T-helper 9 cell (primary cell): Measurements from ENCODE around the gene GLP1R.

Source experiments
- DNase-seq: peaks from one replicate; pipeline ENCODE4 v3.0.0-alpha.2; 2020
- total RNA-seq, 2 donors: gene quantifications; one replicate each; lab custom pipeline; 2026; lab: John Stamatoyannopoulos, UW

Gene GLP1R
- 0 reads per million in 2 donors for total RNA-seq

DNA sequence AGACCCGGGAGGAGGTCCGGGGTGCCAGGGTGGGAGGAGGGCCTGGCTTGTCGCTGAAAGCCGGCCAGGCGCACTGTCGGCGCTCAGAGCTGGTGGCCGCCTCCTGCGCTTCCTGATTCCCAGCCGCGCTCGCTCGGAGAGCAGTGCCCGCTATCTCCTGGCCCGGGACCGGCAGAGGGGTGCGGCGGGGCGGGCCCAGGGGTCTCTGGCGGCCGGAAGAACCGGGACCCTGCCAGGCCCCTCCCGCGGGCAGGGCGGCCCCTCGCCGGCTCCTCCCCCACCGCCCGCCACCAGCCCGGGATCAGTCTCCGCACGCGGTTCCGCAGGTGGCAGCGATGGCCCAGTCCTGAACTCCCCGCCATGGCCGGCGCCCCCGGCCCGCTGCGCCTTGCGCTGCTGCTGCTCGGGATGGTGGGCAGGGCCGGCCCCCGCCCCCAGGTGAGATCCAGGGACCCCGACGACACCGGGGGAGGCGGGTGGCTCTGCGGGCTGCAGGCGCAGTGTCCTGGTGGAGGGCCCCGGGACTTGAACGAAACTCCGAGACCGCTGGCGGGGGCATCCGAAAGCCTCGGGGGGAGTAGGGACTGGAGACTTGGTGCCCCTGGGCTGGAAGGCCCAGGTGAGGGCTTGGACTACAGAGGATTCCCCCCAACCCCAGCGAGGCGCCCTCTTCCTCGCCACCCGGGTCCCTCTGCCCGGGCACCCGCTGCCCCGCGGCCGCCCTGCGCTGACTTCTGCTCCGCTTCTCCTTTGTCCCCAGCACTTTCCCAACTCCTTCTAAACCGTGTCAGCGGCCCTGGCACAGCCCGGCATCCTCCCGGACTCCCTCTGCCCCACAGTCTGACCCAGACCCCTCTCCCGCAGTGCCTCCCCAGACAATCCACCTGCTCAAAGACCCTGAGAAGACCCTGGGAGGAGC lies at the start of gene GLP1R:
TSS of gene GLP1R (plus strand) at position 301 of the 919 bp plus-strand sequence. CDS start at position 361, 60 bp downstream.
- DNase-seq: no peak

DNA sequence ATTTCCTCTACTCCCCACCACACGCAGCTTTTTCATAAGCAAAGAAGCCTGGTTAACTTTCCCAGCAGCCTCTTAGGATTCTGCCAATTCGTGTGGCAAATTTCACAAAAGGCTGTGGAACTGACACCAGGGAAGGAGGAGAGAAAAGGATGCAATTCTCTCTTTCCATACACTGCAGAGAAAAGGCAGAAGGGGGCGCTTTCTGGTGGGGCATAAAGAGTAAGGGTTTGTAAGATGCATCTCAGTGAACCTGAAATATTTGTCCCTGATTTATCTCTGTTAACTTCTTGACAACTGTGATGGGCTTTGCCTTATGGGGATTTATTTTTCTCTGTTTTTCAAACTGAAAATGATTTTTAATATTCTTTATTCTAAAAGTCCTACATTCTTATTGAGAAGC lies 45.5 kb upstream of the GLP1R start:
- DNase-seq: no peak

DNA sequence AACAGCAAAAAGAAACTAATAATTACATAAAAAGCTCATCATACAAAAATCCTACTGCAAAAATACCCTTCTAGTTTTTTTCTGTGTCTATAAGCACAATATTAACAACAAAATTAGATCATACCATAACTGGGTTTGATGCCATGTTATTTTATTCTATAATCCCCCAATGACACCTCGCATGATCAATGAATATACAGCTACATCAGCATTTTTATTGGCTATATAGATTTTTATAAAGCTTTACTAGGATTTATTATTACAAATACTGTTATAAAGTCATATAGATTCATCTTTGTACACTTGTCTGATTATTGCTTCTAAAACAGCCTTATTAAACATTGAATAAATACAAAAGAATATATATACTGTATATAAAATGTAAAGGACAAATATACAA lies 45.1 kb upstream of the GLP1R start:
- DNase-seq: no peak

DNA sequence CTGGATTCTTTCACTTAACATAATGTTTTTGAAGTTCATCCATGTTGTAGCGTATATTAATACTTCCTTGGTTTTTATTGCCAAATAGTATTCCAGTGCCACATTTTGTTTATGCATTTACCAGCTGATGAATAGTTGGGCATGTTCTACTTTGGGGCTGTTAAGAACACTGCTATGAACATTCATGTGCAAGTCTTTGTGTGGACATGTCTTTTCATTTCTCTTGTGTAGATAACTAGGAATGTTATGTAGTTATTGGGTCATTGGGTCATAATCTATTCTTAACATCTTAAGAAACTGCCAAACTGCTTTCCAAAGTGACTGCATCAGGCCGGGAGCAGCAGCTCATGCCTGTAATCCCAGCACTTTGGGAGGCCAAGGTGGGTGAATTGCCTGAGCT lies 43.8 kb upstream of the GLP1R start:
- no peak for DNase-seq

DNA sequence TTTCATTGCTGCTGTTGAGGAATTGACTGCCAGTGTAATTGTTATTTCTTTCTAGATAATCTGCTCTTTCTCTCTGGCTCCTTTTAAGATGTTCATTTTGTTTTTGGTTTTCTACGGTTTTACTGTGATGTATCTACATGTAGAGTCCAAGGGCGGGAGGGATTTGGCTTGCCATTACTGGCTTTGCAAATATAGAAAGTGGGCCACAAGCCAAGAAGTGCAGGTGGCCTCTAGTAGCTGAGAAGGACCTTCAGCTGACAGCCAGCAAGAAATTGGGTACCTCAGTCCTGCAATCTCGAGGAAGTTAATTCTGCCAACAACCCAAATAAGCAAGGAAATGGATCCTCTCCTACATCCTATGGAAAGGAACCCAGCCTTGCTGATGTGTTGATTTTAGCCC lies 42.8 kb upstream of the GLP1R start:
- no peak for DNase-seq

DNA sequence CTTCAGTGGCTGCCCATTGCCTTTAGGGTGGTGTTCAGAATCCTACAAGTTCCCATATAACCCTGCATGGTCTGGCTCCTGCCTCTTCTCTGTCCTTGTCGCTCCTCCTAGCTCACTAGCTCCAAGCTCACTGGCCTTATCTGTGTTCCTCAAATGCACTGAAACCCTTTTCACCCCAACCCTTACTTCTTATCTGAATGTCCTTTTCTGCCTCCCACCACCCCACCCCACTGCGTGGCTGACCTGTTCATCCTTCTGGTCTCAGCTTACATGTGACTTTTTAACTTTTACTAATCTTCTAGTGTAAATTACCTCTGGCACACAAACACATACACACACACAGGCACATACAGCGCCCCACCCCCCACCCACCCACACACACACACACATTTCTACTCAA lies 41.0 kb upstream of the GLP1R start:
- no peak for DNase-seq

DNA sequence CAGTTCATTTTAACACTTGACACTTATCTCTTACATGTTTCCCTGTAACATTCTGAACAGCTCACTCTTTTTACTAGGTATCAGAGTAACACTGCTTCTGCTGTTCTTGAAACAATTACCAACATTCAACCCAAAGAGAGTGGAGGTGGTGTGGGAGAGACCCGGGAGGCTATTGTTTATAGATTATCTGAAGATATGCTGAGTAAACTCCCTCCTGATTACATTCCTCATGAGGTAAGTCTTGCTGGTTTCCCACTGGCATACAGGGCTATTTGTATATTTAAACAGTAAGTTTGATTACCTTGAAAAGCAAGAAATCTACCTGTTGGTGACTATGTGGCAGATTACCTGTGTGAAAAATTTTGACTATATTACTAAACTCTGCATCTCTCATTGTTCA lies 39.8 kb upstream of the GLP1R start:
- DNase-seq: no peak

DNA sequence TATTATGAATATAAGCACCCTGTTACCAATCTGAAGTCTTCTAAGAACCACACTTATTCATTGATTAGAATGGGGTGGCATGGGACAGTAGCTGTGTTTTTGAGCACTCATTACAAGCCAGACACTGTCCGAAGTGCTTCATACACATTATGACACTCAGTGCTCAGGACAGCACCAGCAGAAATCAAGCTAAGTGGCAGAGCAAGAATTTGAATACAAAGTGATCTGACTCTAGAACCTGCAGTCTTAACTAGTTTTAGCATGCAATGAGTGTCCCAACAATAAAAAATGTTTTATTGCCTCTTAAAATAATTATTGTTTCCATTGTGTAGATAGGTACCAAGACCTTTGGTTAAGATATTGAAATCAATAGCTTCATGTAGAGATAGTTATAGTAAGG lies 39.1 kb upstream of the GLP1R start:
- DNase-seq: no peak

DNA sequence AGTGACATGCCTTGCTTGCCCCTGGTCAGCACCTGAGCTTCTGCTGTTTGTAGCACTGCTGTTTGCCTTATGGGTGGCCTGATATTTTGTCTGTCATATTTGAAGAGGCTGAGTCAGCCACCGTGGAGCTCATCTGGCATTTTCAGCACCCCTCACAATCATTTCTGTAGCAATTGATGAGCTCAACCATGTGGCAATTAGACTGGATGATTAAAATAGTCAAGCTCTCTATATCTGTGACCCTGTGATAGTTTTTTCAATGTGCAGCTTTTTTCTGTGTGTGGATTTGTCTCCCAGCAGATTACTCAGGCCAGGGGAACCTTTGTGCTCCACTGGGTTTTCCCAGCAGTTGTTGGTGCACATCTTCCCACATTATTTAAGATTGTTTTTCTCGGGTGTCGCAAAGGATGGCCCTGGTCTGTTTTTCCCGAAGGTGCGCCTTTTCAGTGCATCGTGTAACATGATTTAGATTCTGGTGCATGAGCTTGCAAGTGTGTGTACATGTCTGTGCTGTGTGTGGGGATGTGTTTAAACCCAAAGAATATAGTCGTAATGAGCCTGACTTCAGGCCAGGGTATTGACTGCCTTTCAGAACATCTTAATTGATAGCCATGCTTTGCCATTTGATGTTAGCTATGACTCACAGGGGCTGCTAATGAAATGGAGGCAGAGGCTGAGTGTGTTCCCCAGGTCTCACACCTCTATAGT lies 31.6 kb upstream of the GLP1R start:
- no peak for DNase-seq

DNA sequence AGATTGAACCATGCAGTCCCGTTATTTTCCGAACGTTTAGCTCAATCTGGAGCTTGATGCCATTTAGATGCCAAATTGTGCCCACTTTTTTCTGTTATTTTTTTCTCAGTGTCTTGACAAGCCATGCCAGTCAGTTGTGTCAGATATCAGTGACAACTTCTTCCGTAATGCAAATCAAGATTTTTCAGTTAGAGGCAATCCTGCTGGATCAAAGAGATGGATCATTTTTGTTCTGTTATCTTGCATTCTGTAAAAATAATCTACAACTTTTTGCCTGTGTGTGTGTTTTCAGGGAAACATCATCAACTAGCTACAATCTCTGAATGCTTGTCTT lies 31.1 kb upstream of the GLP1R start:
- DNase-seq: no peak

DNA sequence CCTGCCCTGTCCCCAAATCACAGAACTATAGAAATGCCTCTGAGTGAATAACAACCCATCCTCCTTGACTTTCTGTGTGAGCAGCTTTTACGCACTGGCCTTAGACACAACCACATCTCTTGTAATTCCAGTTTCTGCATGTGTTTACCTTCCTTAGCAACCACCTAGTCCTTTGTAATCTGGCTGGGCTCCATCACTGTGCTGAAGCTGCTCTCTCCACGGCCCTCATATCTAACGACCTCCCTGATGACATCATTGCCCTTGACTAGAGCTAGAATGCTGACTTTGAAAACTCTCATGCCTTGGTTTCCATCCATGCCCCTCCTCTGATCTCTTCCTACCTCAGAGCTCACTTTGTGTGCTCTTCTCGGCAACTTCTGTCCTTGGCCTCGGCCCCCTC lies 30.5 kb upstream of the GLP1R start:
- no peak for DNase-seq

DNA sequence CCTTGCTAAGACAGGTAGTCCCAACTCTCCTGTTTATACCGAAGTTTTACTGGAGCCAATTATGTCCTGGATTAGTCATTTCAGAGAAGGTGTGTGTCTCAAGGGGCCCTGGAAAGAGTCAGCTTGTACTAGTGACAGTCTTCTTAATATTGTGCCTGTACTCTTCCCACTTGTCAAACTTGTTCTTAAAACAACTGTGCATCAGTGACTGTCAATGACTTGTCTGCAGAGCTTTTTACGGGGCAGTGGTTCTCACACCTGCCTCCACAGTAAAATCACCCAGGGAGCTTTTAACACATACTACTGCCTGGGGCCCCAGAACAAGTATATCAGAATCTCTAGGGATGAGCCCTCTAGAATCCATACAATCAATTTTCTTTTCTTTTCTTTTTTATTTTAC lies 28.4 kb upstream of the GLP1R start:
- DNase-seq: no peak

DNA sequence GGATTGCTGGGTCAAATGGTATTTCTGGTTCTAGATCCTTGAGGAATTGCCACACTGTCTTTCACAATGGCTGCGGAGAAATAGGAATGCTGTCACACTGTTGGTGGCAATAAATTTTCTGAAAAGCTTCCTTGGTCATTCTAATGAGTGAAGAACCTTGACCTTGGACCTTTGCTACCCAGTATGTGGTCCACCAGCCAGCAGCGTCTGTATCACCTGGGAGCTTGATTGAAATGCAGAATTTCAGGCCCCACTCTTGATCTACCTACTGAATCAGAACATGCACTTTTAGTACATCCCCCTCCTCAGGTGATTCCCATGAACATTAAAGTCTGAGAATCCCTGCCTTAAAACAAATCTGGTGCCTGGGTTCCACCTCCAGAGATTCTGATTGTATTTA lies 27.5 kb upstream of the GLP1R start:
- DNase-seq: no peak

DNA sequence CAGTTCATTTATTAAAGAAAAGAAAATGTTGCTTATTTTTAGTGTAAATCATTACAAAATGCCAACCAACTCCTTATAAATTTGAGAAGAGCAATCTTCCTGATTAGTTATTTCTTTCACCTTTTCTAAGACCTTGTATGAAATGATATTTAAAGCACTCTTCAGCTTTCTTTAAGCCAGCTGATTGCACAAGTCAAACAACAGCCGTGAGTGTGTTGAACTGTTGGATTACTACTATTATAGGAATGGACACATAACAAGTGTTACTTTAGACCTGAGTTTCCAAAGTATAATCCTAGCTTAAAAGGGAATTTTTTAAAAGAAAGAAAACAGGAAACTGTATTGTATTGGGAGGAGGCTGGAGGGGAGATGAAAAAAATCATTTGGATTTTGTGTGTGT lies 26.8 kb upstream of the GLP1R start:
- no peak for DNase-seq

DNA sequence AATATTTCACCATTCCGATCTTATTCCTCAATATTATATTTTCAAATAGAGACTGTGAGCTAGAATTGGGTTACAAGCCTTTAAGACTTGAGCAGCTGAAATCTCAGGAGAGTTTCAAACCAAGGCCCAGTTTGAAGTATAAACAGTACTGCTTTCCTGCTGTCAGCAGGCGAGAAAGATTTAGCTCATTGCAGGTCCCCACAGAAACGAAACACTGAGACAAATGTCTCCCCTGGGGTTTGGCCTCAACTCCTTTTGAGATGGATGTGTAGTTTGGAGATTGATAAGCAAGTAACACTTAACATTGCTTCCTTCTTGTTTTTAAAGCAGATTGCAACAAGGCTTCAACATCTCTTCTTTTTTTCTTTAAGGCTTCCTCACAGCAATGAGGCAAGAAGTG lies 22.4 kb upstream of the GLP1R start:
- no peak for DNase-seq

DNA sequence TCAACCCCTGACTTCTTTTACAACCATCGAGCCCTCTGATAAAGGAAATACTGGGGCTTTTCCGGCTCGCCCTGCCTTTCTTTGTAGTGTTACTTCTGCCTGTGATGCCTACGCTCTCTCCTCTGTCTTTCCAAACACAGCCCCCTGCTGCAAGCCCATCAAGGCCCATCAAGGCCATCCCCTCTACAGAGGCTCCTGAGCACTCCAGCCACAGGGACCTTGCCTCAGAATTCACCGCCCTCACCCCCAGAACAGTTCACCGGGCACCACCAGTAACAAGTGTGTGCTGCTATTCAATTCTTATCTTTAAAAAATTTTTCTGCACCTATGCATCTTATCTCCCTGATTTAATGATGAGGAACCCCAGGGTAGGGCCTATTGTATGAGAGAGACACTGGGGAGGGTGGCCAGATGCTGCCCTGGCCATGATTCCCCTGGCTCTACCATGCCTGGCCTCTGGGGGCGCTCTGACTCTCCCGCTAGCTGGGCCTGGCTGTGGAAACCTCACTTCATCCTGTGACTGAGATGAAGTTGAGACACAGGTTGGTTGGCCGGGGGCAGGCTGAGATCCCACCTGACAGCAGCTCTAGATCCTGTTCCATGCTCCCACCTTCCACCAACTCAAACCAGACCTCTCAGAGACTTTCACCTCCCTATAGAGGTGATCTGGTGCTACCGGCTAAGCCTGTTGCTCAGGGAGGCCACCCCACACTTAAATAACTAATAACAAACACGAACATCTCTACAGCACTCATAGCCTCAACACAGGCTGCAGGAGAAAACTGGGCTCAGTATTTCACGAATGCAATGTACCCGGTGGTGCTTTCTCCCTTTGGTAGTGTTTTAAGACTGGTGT lies 19.2 kb upstream of the GLP1R start:
- DNase-seq: peak; percentile 21

DNA sequence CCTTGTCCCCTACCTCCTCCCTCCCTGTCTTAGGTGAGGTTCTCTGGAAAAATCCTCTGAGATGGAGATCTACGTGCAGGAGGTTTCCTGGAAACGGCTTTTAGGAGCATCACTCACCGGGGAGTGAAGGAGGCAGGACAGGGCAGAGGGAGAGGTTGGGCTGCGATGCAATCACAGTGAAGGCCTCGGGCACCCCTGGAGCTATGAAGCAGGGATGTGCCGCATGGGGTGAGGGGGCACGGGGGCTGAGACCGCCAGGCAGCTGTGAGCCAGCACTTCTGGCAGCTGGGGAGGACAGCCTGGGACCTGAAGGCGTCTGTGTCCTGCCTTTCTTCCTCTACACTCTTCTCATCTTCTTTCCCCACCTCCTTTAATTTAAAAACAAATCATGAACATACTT lies 12.9 kb upstream of the GLP1R start:
- no peak for DNase-seq

DNA sequence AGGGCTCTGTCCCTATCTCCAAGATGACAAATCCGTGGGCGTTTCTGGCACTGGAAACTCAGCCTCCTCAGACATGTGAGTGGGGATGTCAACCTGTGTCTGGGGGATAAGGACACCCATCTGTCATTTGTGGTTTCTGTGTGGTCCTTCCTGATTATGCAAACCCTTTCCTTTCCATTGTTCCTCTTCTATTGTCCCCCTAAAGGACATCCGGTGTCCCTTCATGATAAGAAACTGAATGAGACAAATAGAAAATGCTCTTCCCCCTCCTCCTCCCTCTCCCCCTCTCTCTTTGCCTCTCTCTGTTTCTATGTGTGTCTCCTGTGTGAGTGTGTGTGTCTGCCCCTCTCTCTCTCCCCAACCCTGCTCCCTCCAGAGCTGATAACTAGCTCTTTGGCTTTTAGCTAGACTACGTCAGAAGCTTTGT lies 11.5 kb upstream of the GLP1R start:
- DNase-seq: no peak

DNA sequence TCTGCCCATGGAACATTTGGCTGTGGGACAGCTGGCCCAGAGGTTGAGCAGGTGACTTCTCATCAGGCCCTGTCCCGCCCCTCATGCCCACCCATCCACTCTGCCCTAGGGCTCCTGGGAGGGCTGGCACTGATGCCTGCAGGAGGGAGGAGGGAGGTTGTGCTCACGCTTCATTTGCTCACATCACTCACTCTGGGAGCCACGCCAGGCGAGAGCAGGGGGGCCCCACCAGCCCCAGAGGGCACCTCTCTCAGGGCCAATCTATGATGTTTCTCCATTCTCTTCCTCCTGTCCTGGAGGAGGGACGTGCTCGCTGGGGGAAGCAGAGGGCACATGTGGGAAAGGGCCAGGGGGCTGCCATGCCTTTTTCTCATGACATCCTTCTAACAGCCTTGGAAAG lies 10.9 kb upstream of the GLP1R start:
- DNase-seq: no peak

DNA sequence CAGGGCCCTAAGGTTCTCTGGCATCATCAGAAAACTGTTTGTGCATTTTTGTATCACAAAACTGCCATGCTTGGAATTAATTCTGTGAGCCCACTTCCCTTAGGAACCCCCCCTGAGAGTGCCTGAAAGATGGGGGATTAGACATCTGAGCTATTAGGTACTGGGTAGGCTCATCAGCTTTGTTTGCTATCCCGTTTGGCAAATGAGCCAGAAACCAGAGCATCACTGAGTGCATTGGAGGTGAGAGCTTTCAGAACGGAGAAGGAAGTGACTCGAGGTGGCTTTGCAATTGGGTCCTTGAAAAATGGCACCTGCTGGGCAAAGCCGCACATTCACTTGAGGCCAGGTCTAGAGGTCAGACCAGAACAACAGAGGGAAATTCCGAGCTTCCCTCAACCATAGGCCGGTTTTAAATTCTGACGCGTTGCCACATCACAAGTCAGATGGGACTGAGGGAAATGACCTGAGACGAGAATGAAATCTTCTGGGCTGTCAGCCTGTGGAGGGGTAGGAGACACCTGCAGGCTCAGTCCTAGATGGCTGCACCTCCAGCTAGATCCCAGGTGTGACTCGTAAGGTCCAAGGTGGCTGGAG lies 8.4 kb upstream of the GLP1R start:
- DNase-seq: no peak

DNA sequence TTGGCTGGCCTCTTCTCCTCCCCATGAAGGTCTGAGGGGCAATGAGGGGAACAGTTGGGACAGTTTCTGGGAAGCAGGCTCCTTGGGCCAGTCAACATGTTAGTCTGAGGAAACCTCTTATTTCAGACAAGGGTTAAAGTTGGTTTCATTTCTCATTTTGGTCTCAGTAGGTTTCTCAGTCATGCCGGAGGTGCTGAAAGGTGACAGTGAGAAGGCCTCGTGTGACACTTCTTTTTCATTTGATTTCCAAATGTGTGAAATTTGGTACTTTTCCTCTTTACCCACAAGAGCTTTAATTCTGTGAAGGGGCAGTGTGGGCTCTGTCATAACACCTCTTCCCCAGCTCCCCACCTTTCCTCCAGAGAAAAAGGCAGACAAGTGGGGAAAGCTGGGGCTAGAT lies 7.5 kb upstream of the GLP1R start:
- no peak for DNase-seq

DNA sequence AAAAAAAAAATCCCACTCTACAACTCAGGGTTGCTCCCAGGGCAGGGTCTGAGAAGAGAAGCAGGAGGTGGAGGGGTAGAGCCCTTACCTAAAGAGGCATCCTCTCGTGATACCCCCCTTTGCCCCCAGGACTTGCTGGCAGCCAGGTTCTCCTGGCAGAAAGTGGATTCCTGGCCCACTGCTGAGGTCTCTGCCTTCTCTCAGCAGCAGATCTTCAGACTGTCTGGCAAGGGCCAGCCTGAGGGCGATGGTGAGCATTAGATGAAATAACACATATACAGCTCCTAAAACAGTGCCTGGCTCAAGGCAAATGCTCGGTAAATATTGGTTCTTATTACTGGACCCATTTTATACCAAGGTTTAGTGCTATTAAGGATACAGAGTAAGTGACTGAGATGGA lies 4.8 kb upstream of the GLP1R start:
- DNase-seq: no peak

DNA sequence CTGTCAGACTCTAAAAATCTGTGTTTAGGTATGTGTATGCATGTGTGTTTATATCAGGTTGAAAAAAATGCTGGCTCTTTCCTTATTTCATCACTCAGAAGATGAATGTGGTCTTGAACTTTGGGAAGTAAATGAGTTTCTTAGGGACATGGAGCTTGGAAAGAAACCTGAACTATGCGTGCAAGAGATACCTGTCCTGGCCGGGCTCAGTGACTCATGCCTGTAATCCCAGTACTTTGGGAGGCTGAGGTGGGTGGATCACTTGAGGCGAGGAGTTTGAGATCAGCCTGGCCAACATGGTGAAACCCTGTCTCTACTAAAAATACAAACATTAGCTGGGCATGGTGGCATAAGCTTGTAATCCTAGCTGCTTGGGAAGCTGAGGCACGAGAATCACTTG lies 4.4 kb upstream of the GLP1R start:
- DNase-seq: no peak
